HG03457 (cell line): ENCODE results near the gene ELP4.
"Not testable (repeated sequence)": the region's sequence is repeated elsewhere in the genome, so short reads cannot be mapped to it uniquely, and the experiment has no call there.

ENCODE experiments used
- ATAC-seq: cut with Tn5 transposase; IDR thresholded peaks from one replicate; pipeline ENCODE4 v1.9.1; 2021; ENCODE audit warnings: moderate number of reproducible peaks; ENCODE audit not compliant: unreplicated experiment

The ELP4 gene

DNA sequence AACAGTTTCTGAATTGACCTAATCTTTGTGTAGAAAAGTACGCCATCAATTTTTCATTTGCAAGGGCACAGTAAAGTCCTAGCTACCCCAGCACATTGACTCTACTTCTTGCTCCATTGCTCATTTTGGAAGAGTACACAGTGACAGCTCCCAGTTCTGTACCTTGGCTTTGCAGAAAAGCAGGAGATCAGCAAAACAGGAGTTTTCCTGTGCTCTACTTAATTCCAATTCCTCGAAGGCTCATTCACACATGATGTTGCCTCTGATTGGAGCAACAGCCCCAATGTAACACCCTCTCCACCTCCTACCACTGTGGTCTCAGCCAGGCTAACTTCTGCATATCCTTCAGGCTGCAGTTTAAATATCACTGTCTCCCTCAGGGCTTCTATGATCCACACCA, 182.9 kb downstream of the ELP4 start:
- no peak for ATAC-seq

DNA sequence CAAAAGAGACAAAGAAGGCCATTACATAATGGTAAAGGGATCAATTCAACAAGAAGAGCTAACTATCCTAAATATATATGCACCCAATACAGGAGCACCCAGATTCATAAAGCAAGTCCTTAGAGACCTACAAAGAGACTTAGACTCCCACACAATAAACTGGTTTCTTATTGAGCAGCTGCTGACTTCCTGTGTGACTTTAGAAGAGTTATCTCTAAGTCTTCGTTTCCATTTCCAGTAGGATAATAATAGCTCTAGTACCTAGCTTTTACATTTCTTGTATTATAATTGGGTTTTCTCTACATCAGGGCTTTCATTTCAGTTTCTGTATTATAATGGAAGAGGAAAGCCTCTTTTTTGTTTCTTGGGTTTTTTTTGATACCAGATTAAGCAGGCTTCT, 187.5 kb downstream of the ELP4 start:
- peak; percentile 86 for ATAC-seq

DNA sequence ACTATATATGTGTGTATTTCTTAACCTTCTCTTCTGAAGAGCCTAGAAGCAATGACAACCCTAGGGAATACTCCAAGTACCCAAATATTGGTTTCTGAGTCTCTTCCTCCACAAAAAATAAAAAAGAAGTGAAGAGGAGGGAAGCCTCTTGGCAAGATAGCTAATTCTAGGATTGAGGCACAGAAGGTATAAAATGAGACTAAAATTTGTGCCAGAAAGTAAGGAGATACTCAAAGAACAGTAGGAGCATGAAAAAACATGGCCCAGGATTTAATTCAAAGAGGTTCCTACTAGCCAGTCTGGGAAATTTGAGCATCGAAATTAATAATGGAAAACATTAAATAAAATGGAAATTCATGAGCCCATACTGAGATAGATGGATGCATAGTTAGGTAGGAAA, 189.5 kb downstream of the ELP4 start:
- no peak for ATAC-seq

DNA sequence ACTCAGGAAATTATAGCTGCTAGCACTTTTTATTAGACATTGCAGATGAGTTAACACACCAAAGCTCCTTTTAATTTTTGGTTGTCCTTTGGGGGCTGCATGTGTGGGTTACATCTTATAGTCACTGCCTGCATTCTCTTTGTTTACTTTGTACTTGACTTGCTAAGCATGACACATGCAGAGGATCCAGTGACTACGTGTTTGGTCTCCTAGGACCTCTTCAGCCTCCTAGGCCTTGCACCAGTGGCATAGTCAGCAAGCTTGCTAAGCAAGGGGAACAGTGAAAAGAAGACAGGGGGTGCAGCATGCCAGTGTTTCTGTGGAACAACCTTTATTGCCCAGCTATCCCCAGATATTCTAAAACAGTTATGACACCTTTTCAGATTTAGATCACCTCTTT, 193.4 kb downstream of the ELP4 start:
- ATAC-seq = no peak

DNA sequence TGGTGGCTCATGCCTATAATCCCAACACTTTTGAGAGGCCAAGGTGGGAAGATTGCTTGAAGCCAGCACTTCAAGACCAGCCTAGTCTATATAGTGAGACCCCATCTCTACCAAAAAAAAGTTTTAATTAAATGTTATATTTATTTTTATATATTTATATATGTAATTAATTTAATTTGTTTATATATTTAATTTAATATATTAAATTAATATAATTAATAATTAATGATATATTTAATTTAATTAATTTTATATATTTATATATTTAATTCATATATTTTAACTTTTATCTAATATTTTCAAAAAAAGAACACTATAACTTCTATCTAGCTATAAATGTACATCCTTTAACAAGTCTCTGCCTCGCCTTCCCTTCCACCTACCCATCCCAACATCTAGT, 196.8 kb downstream of the ELP4 start:
- ATAC-seq = no peak

DNA sequence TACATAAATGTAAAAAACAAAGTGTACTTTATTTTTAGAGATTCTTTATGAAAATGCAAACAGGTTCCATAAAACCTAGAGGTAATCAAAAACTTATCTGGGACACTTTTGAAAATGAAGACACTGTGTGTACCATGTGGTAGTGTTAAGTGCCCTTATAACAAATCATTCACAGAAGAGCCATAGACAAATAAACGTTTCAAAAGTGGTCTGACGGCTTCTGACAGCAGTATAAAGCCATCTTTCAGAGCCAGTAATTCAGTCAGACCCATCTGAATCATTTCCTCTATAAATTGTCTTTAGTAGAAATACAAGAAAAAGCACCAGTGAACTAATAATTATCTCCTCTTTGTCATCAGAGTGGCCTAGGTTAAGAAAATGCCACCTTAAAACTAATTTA, 201.6 kb downstream of the ELP4 start:
- no peak for ATAC-seq

DNA sequence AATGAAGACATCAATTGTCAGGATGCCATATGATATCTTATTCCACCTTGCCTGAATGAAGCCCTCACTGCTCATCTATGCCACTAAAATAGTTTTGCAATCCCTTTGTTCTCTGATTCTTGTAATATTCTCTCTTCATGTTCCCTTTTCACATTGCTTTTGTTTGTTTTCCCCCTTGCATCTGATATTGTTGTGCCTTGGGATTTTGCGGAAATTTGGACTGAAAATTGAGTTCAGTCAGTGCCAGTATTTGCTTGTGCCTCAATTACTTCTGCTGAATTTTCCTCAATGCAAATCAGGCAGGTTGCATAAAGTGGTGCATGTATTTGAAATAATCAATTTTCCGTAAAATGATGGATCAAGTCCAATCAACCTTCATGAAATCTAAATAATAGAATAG, 203.3 kb downstream of the ELP4 start:
- ATAC-seq = no peak

DNA sequence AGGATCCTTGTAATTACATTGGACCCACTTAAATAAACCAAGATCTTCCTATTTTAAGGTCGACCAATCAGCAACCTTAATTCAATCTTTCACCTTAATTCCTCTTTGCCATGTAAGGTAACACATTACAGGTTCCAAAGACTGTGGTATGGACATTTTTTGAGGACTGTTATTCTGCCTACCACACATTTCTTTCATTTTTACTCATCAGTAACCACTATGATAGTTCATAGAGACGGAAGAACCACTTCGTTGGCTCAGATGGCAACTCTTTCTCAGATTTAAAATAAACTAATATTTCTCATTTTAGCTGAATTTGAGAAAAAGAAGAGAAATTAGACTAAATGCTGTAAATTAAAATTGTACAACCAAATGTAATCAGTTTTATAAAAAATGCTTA, 205.3 kb downstream of the ELP4 start:
- no peak for ATAC-seq

DNA sequence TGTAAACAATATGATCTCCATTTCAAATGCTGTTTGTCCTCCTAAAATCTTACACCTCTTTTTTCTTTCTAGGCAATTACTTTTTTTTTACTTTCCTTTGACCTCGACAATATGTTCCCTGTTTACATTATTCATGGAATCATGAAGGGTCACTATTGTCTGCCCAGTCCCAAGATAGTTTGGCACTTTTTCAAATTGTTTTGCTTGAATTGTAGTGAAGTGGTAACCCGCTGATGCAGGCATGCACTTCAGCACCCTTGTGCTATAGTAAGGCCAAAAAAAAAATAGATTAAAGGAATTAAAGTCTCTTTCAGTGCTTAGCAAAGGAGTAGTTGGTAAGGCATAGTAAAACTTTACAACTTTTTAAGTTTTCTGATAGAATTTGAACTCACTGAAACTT, 210.7 kb downstream of the ELP4 start:
- no peak for ATAC-seq

DNA sequence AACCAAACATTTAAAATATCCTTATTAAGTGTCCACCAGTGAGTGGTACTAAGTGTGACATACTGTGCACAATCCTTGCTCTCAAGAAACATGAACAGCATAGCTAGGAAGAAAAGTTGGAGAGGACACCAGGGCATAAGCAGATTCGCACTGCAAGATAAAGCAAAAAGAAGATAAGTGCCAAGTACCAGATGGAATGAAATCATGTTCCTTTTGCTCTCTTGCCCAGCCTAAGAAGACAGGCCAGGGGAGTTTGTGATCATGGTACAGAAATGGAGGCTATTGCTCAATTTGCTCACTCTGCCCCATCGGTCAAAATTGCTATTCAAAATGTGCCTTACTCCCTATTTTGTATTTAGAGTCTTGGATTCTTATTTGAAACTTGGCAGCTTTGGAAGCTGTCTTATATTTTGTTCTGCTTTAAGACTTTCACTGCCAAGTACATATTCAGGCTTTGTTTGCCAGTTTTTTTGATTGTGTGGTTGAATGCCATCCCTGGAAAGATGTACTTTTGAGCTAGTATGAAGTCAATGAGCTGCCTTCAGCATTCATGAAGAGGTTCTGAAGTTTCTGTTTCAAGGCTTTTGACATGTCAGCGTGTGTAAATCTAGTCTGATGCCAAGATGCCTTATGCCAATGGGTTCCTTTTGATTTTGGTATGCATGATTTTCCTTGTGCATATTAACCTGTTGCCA, 211.3 kb downstream of the ELP4 start:
- no peak for ATAC-seq

DNA sequence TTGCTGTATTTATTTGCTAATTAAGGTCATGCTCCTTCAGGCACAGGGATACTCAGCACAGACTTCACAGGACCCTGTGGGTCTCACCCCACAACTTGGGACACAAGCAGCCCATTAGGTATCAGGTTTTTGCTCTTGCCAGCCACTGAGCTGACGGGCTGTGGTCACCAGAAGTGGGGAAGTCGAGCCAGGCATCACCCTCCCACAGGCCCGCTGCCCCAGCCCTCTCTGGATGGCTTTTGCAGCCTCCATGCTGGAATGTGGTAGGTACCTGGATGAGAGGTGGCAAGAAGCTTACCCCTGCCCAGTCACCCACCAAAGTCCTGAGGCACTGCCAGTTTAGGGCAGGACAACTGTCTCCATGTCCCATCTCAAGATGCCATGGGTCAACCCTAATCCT, 213.2 kb downstream of the ELP4 start:
- ATAC-seq = no peak

DNA sequence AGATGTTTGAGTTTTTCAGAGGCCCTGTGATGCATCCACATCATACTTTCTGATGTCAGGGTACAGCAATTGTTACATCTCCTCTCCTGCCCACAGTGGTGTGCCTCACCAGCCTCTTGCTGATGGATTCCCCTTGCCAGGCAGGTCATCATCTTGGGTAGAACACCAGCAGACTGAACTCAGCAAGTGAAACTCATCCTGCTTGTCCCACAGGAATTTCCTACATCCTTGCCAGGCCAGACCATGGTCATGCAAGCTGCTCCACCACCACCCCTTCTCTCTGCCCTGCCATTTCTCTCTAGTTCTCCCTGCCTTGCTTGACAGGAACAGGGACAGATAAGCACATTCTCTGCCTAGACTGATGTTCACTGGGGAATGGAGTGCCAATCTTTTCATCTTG, 215.6 kb downstream of the ELP4 start:
- ATAC-seq = no peak

DNA sequence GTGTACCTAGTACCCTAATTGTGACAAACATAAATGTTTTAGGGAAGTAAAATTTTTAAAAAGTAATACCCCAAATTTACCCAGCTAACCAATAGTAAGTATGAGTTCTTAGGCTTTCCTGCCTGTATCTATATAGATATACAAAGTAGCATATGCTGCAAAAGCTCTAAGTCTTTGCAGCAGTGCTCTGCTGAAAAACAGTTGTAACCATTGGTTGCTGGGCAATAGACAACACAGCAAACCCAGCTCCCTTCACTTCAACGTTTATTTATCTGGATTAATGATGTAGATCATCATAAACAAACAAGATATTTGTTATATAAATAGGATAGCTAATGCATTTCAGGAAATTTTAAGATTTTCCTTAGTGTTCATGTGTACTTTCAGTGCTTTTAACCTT, 218.9 kb downstream of the ELP4 start:
- no peak for ATAC-seq

DNA sequence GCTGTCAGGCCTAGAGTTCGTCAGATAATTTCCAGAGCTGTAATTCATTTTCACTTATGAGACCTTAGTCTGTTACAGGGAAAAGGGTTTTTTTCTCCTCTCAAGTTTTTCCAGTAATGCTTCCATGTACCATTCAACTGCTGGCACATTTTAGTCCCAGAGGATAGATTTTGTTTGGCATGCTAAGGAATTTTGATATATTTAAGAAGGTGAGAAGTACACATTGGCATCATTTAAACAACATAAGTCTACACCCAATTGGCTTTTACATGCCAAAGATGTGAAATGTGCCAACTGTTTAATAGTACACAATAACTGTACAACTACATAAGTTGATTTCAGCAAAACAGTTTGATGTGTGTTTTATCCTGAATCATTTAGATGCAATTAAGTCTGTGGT, 230.6 kb downstream of the ELP4 start:
- ATAC-seq = no peak

DNA sequence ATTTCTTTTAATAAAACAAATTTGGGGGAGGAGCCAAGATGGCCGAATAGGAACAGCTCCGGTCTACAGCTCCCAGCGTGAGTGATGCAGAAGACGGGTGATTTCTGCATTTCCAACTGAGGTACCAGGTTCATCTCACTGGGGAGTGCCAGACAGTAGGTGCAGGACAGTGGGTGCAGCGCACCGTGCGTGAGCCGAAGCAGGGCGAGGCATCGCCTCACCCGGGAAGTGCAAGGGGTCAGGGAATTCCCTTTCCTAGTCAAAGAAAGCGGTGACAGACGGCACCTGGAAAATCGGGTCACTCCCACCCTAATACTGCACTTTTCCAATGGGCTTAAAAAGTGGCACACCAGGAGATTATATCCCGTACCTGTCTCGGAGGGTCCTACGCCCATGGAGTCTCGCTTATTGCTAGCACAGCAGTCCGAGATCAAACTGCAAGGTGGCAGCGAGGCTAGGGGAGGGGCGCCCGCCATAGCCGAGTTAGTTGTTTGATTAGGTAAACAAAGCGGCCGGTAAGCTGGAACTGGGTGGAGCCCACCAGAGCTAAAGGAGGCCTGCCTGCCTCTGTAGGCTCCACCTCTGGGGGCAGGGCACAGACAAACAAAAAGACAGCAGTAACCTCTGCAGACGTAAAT, 231.3 kb downstream of the ELP4 start:
- ATAC-seq = not testable (repeated sequence)

DNA sequence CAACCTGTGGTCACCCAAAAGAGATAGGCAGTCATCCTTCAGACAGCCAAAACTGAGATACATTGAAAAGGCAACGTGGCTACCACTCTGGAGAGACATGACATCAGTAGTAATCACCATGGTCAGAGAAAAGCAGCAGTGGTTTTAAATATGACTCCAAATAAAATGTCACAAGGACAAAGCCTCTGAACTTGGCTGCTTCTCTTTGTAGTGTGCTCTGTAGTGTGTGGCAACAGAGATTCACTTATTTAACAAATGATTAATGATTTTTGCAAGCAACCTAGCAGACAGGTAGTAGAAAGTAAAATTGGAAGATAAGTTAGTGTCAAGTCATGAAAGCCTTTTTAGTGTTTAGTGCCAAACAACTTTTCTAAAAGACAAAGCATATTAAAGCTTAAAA, 238.0 kb downstream of the ELP4 start:
- ATAC-seq = no peak

DNA sequence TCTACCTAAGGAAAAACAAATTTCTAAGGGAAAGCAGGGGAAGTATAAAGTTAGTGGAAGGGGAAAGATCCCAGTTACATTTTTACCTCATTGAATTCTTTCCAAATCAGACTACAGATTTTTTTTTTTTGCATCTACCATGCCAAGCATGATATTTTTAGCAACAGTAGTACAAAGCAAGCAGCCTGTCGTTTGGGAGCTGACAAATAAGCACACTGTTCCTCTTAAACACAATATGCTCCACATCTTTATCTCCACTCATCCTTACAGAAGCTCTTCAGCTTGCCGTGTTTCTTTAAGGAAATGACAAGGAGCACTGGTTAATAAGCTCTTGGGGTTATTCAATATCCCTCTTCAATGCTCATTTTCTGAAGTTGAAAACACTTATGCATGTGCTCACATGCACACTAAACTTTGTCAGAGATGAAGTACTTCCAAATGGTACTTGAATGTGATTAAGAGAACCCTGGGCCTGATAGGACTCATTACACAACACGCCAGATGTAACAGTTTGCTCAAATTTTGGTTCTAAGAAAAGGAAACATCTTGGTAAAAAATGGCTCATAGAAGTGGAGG, 247.8 kb downstream of the ELP4 start:
- ATAC-seq = no peak

DNA sequence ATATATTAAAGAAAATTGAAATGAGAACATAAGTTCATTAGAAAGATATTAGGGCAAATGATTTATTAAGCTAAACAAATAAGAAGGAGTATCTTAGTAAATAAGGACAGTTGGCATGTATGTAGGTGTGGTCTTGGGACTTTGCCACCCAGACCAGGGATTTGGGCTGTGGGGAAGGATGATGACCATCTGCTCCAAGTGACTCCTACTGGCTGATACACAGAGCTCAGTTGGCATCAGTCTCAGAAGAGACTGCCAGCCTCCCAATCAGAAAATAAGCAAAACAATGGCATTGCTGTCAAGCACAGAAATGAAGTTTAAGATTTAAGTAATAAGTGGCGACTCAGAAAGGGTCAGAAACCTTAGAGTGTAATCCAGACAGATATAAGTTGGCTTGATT, 252.1 kb downstream of the ELP4 start:
- no peak for ATAC-seq

DNA sequence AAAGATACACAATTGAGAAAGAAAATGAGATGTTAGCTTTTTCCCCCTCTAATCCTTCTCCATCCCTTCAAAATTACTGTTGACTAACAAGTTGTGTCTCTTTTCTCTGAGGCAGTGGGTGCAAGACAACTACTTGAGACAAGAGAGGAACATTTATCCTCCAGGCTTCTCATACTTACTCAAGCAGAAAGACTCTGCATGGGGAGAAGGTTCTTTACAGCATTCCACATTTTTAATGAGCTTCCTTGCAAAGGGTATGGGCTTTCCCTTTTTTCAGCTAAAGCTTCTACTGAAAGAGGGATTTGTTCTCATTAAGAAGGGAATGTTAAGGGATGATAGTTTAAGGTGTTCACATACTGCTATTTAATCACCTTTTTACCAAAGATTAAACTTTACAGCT, 253.7 kb downstream of the ELP4 start:
- ATAC-seq = no peak

DNA sequence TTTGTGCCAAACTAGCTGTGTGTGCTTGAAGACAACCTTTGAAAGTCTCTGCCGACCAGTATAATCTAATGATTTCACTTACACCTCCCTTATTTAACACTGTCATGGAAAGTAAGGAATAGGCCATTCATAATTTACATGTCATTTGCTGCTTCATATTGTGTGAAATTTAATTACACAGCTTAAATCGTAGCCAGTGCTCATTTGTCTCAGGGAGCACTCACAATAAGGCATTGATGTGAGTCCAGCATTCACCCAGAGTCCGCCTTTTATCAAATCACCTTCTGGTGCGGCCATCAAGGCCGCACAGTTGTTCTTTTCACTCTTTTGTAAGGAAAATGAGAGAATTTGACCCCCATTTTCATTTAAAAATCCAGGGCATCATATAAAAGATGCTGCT, 254.7 kb downstream of the ELP4 start:
- no peak for ATAC-seq

DNA sequence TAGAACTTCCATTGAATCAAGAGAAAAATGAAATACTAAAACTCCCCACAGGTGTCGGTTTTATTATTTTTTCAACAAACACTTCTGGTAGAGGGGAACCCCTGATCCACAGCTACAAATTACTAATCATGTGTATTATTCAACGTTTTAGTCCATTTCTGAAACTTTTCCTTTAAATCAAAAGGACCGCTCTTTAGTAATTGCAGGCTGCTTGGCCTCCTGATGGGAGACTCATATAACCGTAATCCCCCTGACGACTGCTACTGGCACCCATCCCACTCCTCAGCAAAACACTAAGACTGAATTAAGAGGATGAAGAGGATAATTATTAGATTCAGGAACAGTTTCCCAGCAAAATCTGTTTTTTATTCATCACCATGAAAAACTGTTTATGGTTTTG, 255.2 kb downstream of the ELP4 start:
- ATAC-seq = no peak

DNA sequence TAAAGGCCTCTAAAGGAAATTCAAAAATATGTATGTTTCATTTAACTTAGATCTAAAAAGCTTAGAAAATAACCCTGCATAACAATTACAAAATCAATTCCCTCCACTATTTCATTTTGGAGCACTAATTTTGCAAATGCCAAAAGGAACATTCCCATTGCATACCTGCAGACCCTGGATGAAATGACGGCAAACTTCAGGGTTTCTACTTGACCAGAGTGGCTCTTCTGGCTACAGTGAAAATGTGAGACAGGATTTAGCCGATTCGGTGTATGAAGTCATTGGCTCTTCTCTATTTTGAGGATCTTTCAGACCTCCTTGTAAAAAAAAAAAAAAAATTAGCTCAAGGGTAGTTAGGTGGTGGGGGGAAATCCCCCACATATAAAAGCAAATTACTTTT, 257.5 kb downstream of the ELP4 start:
- ATAC-seq = no peak

DNA sequence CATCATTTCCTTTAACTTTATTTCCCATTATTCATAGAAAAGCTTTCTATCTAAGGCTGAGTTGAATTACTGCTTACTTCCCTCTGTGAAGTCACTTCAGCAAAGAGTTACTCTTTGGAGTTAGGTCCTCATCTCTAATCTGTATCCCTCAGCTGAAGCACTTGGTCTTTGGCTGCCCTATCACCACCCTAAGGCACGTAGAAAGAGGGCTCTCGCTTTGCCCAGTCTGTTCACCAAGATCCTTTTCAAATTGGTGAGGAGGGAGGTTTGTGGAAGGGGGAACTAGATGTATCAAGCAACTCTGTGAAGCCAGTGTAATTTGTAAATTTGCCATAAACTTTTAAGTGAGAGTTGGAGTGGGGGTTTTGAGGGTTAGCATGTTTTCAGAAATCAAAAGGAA, 258.1 kb downstream of the ELP4 start:
- ATAC-seq = no peak
